RWPE1 (cell line): ENCODE measurements around the gene EGFL6.
"Not testable (repeated sequence)": the region's sequence is repeated elsewhere in the genome, so short reads cannot be mapped to it uniquely, and the experiment has no call there.

Source experiments
- CTCF ChIA-PET: fragments of 350-600 bp; sonication (Branson Sonifier 250); formaldehyde crosslinking; extraction: SDS; loops from one replicate; lab custom pipeline; 2021; lab: Yijun Ruan, JAX
- POLR2A ChIA-PET: fragments of 400-600 bp; formaldehyde crosslinking; extraction: SDS; loops from one replicate; lab custom pipeline; 2020; ENCODE audit warnings: antibody characterized with exemption; ENCODE audit not compliant: low non-redundant PET; lab: Yijun Ruan, JAX
- DNase-seq: peaks from one replicate; pipeline ENCODE4 v3.0.0; 2012; ENCODE audit warnings: low spot score
- H3K27ac ChIP-seq: fragments of 450-650 bp; 2 replicates; pipeline ENCODE4 v1.5.1; 2017
- CTCF ChIP-seq: fragments of 450-650 bp; conservative IDR thresholded peaks from 2 replicates; pipeline ENCODE4 v1.5.1; 2017; ENCODE audit warnings: low read depth, mild to moderate bottlenecking

Gene EGFL6

GRCh38 chrX:13645464-13646153, 76.2 kb downstream of the EGFL6 start:
- ChIA-PET POLR2A (no interaction called here), CTCF (interaction anchor here (0.6 to 2.0 kb wide), 3 partner anchors 112 to 507 kb away, joined by 4 to 13 read pairs (median 7); no protein-coding TSS in a partner anchor)
- no peak for TF ChIP-seq CTCF
- H3K27ac ChIP-seq, result no peak overlapping the region
- DNase-seq, result no peak

- H3K27ac ChIP-seq, result no peak overlapping the region
- peak; percentile 57 for TF ChIP-seq CTCF
- POLR2A ChIA-PET, result no interaction called here
Measured at GRCh38 chrX:13646154-13646549, 76.8 kb downstream of the EGFL6 start.

GRCh38 chrX:13647709-13648212, 78.4 kb downstream of the EGFL6 start:
- DNase-seq, result peak; percentile 2
- CTCF ChIA-PET, result no interaction called here
- POLR2A ChIA-PET, result no interaction called here
- TF ChIP-seq CTCF, result no peak
- H3K27ac ChIP-seq, result no peak overlapping the region

More at GRCh38 chrX:13646154-13646549, 76.8 kb downstream of the EGFL6 start:
- CTCF ChIA-PET, result interaction anchor here (0.6 to 2.0 kb wide), 4 partner anchors 113 to 508 kb away, joined by 3 to 13 read pairs (median 6); no protein-coding TSS in a partner anchor
- DNase-seq, result no peak

GRCh38 chrX:13648336-13648735, 78.9 kb downstream of the EGFL6 start:
- H3K27ac ChIP-seq, POLR2A ChIA-PET, CTCF ChIA-PET, DNase-seq: not testable (repeated sequence)

- TF ChIP-seq CTCF, result no peak
- H3K27ac ChIP-seq, result no peak overlapping the region
- POLR2A ChIA-PET, result no interaction called here
- DNase-seq, result no peak
- CTCF ChIA-PET, result no interaction called here
Measured at GRCh38 chrX:13649838-13650237, 80.4 kb downstream of the EGFL6 start.

GRCh38 chrX:13650318-13650717, 80.9 kb downstream of the EGFL6 start:
- ChIA-PET POLR2A (no interaction called here), CTCF (no interaction called here)
- no peak for DNase-seq
- H3K27ac ChIP-seq, result no peak overlapping the region
- TF ChIP-seq CTCF, result no peak

- TF ChIP-seq CTCF, result no peak
- ChIA-PET POLR2A (no interaction called here), CTCF (no interaction called here)
- DNase-seq, result no peak
- H3K27ac ChIP-seq, result no peak overlapping the region
Measured at GRCh38 chrX:13651150-13651549, 81.7 kb downstream of the EGFL6 start.
